ENCODE data around the gene GMCL2. TPM values are rescaled to one million over a fixed set of nuclear protein-coding genes. Genes with fewer than 3 reads are reported as not detected.

GMCL2 gene
- polyA plus RNA-seq, 1 donor from 2014 or later = not detected

DNA sequence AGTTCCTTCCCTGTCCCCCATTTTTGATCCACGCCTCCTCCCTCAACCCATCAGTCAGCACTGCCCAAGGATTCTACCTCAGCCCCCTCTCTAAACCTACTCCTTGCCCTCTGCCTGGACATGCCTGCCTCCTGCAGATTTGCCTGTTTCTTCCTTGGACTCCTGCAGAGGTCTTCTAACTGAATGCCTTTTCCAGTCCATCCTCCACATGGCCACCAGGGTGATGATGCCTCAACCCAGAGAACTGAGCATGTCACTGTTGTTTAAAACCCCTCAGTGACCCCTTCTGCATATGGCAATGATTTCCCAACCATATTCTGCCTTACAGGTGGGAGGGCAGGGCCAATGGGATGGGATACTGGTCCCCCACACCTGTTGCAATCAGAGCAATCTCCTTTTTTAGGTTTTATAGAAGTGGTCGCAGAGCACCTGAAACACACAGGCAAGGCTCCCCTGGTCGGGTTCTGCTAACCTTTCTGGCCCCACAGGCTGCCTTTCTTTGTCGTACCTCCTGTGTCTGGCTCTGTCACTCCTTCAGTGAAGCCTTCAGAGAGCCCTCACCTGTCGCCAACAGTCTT, 36.1 kb upstream of the GMCL2 start:
- no peaks in the 10 kb centered on the region for H3K36me3 ChIP-seq (ENCODE audit: insufficient read depth, low read length)
- H3K27me3 ChIP-seq (ENCODE audit: insufficient read depth, low read depth, low read length) = no peaks in the 10 kb centered on the region

DNA sequence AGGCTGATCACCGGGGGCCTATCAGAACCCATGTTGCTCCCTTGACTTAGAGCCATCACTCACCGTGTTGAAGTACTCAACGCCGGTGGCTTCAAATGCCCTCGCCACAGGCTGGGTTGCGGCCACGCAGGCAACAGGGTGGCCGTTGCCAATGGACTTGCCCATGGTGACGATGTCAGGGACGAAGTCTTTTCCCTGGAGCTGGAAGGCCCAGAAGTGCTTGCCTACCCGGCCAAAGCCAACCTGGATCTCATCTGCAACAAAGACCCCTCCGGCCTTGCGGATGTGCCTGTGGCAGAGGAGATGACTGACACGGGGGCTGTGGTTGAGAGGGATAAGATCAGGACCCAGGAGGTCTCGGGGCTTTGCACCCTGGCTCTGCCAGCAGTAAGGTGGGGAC, 35.1 kb upstream of the GMCL2 start:
- H3K79me2 ChIP-seq (replicated peaks; ENCODE audit: insufficient read depth, low read length) = no peaks in the 10 kb centered on the region
- no peaks in the 10 kb centered on the region for H3F3A ChIP-seq (ENCODE audit: insufficient read depth, low read length, poor library complexity, severe bottlenecking)
- no peaks in the 10 kb centered on the region for H3K27me3 ChIP-seq (ENCODE audit: insufficient read depth, low read depth, low read length)
- no peaks in the 10 kb centered on the region for H4K20me1 ChIP-seq (ENCODE audit: insufficient read depth)
- no peak overlapping the region for H3K4me2 ChIP-seq (ENCODE audit: low read length)
- no peak overlapping the region for H3K4me3 ChIP-seq (ENCODE audit: low read length)
- no peak overlapping the region for H2AFZ ChIP-seq (ENCODE audit: low read depth, low read length)
- H3K9me2 ChIP-seq (ENCODE audit: insufficient read depth, low read length) = no peaks in the 10 kb centered on the region
- H3K36me3 ChIP-seq (ENCODE audit: insufficient read depth, low read length) = no peaks in the 10 kb centered on the region
- no peak overlapping the region for H3K9ac ChIP-seq (ENCODE audit: low read length)
- no peak overlapping the region for H3K27ac ChIP-seq (ENCODE audit: low read length)
- H3K9me3 ChIP-seq (ENCODE audit: low read length) = peaks cover under 1% of the 10 kb centered on the region
- TF ChIP-seq EZH2 (IDR thresholded peaks at IDR 0.05; ENCODE audit: borderline replicate concordance, insufficient read depth, low read length, poor library complexity, severe bottlenecking) (no peak), SMC3 (conservative IDR thresholded peaks at IDR 0.05; ENCODE audit: poor library complexity) (no peak), MXI1 (conservative IDR thresholded peaks at IDR 0.05; ENCODE audit: poor library complexity, severe bottlenecking) (no peak), CTCF (IDR thresholded peaks at IDR 0.05; ENCODE audit: poor library complexity, severe bottlenecking) (no peak), RAD21 (conservative IDR thresholded peaks at IDR 0.05) (no peak), REST (IDR thresholded peaks at IDR 0.05; ENCODE audit: borderline replicate concordance) (no peak), TAF1 (IDR thresholded peaks at IDR 0.05; ENCODE audit: low read depth) (no peak)

More for the DNA sequence above, 36.1 kb upstream of the GMCL2 start:
- no peak overlapping the region for H3K9ac ChIP-seq (ENCODE audit: low read length)
- H3K9me2 ChIP-seq (ENCODE audit: insufficient read depth, low read length) = no peaks in the 10 kb centered on the region
- no peak overlapping the region for H3K27ac ChIP-seq (ENCODE audit: low read length)
- no peaks in the 10 kb centered on the region for H4K20me1 ChIP-seq (ENCODE audit: insufficient read depth)
- H3K79me2 ChIP-seq (replicated peaks; ENCODE audit: insufficient read depth, low read length) = no peaks in the 10 kb centered on the region
- TF ChIP-seq EZH2 (IDR thresholded peaks at IDR 0.05; ENCODE audit: borderline replicate concordance, insufficient read depth, low read length, poor library complexity, severe bottlenecking) = no peak
- no peak for TF ChIP-seq POLR2AphosphoS5 (IDR thresholded peaks at IDR 0.05)
- TF ChIP-seq SMC3 (conservative IDR thresholded peaks at IDR 0.05; ENCODE audit: poor library complexity) = no peak
- TF ChIP-seq RAD21 (conservative IDR thresholded peaks at IDR 0.05) = no peak
- no peak overlapping the region for H3K4me2 ChIP-seq (ENCODE audit: low read length)
- no peaks in the 10 kb centered on the region for H3F3A ChIP-seq (ENCODE audit: insufficient read depth, low read length, poor library complexity, severe bottlenecking)
- H3K9me3 ChIP-seq (ENCODE audit: low read length) = peaks cover 5% of the 10 kb centered on the region
- no peak overlapping the region for H3K4me3 ChIP-seq (ENCODE audit: low read length)
- no peak overlapping the region for H2AFZ ChIP-seq (ENCODE audit: low read depth, low read length)

- Histone ChIP-seq H3K36me3 (ENCODE audit: insufficient read depth, low read length) (no peaks in the 10 kb centered on the region), H3K4me2 (ENCODE audit: low read length) (no peak overlapping the region), H4K20me1 (ENCODE audit: insufficient read depth) (no peaks in the 10 kb centered on the region), H2AFZ (ENCODE audit: low read depth, low read length) (no peak overlapping the region), H3K27me3 (ENCODE audit: insufficient read depth, low read depth, low read length) (no peaks in the 10 kb centered on the region), H3K4me3 (ENCODE audit: low read length) (no peak overlapping the region), H3K9ac (ENCODE audit: low read length) (no peak overlapping the region), H3F3A (ENCODE audit: insufficient read depth, low read length, poor library complexity, severe bottlenecking) (no peaks in the 10 kb centered on the region), H3K27ac (ENCODE audit: low read length) (no peak overlapping the region), H3K79me2 (replicated peaks; ENCODE audit: insufficient read depth, low read length) (no peaks in the 10 kb centered on the region), H3K9me3 (ENCODE audit: low read length) (no peaks in the 10 kb centered on the region), H3K9me2 (ENCODE audit: insufficient read depth, low read length) (no peaks in the 10 kb centered on the region)
- TF ChIP-seq MXI1 (conservative IDR thresholded peaks at IDR 0.05; ENCODE audit: poor library complexity, severe bottlenecking) = no peak
- no peak for TF ChIP-seq CTCF (IDR thresholded peaks at IDR 0.05; ENCODE audit: poor library complexity, severe bottlenecking)
- no peak for TF ChIP-seq POLR2AphosphoS5 (IDR thresholded peaks at IDR 0.05)
- no peak for TF ChIP-seq RAD21 (conservative IDR thresholded peaks at IDR 0.05)
- no peak for TF ChIP-seq EZH2 (IDR thresholded peaks at IDR 0.05; ENCODE audit: borderline replicate concordance, insufficient read depth, low read length, poor library complexity, severe bottlenecking)
- TF ChIP-seq EP300 (conservative IDR thresholded peaks at IDR 0.05; ENCODE audit: poor library complexity, severe bottlenecking) = no peak
- TF ChIP-seq SMC3 (conservative IDR thresholded peaks at IDR 0.05; ENCODE audit: poor library complexity) = no peak
- no peak for TF ChIP-seq REST (IDR thresholded peaks at IDR 0.05; ENCODE audit: borderline replicate concordance)
- TF ChIP-seq TAF1 (IDR thresholded peaks at IDR 0.05; ENCODE audit: low read depth) = no peak
Measured at GRCh38 chr5:178221853-178222252, 34.7 kb upstream of the GMCL2 start.
